GM21515 (cell line): Measurements from ENCODE around the gene MON1A.
"Not testable (repeated sequence)": the region's sequence is repeated elsewhere in the genome, so short reads cannot be mapped to it uniquely, and the experiment has no call there.

Experiments used
- ATAC-seq: cut with Tn5 transposase; IDR thresholded peaks from one replicate; pipeline ENCODE4 v1.9.1; 2021; ENCODE audit not compliant: unreplicated experiment

MON1A gene

DNA sequence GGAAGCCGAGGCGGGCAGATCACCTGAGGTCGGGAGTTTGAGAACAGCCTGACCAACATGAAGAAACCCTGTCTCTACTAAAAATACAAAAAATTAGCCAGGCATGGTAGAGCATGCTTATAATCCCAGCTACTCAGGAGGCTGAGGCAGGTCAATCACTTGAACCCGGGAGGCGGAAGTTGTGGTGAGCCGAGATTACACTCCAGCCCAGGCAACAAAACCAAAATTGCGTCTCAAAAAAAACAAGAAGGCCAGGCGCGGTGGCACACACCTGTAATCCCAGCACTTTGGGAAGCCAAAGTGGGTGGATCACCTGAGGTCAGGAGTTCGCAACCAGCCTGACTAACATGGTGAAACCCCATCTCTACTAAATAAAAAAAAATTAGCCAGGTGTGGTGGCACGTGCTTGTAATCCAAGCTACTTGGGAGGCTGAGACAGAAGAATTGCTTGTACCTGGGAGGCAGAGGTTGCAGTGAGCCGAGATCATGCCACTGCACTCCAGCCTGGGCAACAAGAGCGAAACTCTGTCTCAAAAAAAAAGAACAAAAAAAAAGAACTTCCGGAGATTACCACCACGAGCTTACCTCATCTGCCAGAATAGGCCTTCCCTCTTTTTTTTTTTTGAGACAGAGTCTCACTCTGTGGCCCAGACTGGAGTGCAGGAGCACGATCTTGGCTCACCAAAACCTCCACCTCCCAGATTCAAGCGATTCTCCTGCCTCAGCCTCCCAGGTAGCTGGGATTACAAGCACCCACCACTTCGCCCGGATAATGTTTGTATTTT is 11.6 kb downstream of the MON1A start:
- ATAC-seq: not testable (repeated sequence)

DNA sequence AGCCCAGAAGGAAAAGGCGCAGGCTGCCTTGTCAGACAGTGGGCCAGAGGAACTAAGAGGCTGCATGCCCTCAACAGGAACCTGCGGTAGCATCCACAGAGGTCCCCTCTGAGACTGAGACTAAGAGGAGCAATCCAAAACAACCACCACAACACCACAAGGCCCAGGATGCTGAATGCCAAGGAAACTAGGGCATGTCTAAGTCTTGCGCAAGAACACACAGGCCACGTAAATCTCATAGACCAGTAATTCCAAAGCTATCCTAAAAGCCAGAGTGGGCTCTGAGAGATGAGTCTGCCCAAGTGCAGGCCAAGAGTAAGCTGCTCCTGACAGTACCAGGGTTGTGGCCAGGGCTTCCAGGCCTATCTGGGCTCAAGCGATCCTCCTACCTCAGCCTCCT is 12.9 kb downstream of the MON1A start:
- no peak for ATAC-seq

DNA sequence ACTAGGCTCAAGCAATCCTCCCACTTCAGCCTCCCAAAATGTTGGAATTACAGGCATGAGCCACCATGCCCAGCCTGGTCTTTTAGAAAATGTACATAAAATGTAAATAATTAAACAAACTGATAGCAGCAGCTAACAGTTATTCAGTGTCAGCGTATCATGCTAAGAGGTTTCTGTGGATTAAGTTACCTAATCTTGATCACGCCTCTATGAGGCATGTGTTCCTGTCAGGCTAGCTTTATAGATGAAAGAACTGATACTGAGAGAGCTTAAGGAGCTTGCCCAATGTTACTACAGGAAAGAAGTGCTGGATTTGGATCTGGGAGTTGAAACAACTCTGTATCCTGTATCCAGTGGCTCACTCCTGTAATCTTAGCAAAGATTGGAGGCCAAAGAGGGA is 14.7 kb downstream of the MON1A start:
- no peak for ATAC-seq

DNA sequence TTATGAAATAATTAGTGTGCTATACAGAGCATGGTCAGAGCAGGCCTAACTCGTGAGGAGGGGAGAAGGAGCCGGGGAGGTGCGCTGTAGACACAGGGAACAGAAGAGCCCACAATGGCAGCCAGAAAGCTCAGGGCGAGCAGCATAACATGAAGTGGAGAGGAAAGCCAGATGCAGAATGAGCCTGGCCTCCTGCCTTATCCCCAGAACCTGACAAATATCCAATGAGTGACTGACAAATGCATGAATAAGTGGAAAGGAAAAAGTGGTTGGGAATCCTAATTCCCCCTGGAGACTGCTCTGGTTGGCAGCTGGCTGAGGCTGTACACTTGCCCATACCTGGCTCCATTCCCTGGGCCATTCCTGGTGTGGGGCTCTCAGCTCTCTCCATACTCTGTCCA is 16.7 kb downstream of the MON1A start:
- no peak for ATAC-seq

DNA sequence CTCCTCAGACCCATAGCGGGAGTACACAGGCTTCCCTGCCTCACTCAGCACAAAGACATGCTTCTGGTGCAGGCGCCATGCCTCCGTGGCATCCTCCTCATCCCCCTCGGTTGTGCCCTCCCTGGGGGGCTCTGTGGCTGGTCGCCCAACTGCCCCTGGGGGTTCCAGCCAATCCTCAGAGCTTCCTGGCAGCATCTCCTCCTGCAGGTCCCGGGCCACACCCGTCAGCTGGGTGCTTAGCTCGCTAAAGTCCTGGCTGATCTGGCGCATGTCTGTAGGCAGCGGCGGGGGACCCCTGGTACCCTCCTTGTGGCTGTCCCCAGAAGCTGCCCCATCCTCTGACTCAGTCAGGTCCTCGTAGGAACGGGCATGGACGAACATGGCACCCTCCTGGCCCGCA is 18.0 kb downstream of the MON1A start:
- no peak for ATAC-seq

DNA sequence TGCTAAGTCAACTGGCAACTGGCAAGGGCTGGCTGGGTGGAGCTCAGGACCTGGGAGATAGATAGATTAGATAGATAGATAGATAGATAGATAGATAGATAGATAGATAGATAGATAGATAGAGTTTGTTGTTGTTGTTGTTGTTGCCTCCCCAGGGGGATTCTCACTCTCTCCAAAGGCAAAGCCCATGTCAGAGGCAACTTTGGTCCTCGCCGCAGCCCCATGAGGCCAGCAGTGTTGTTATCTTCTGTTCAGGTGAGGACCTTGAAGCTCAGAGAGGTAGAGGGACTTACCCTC is 18.5 kb downstream of the MON1A start:
- ATAC-seq: no peak

DNA sequence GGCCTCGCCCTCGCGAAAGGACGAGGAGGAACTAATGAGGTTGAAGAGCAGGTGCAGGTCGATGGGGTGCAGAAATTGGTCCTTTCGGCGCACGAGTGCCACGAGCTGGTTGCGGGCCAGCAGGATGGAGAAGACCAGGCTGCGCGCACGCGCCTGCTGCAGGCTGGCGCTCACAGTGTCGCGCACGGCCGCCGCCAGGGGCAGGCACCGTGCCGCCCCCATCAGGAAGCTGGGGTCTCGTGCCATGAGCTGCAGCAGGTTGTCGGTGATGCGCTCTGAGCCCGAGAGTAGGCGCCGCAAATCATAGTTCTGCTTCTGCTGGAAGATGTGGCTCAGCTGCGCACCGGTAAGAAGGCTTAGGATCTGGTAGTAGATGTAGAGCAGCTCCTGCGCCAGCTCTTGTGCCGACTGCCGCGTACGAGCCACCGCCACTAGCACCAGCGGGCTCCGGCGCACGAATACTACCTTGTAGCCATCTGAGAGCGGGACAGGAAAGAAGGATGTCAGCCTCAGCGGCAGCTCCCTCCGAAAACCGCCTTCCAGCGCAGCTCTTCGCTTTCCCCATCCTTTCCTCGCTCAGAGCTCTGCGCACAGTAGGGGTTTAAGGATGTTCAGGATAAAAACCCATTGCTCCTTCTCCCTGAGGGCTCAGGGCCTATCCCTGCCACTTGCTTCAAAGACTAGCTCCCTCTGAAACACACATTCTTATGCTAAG is 19.0 kb downstream of the MON1A start:
- no peak for ATAC-seq

DNA sequence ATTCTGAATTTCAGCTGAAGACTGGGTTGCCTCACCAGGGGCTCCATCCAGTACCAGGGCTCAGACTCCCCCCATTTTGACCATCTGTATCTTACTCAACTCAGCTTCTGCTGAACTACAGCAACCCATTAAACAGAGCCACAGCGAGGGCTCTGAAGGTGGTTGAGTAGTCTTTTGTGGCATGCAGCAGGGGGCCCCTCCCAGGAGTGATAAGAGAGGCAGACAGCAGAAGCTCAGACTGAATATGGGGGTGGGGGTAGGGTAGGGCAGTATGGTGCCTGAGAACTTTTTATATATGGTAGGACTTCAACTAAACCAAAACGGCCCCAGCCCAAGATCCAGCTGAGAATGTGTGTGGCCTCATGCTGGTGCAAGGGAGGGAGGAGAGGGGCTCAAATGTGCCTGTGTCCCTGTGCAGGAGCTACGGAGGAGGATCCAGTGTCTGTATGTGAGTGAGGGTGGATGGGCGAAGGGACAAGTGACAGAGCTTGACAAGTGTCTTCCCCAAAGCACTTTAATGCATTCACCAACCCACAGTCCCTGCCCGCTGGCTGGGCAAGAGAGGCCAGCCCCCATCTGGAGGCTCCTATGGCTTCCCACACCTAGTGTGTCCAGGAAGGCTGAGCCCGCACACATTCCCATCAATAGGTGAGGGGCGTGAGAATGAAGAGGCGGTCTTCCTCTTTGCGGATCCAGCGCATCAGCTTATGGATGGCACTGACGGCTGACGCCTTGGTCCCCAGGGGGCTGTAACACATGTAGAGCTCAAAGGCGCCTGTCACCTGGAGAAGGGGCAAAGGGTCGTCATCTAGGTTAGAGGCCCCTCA is 21.0 kb downstream of the MON1A start:
- no peak for ATAC-seq

DNA sequence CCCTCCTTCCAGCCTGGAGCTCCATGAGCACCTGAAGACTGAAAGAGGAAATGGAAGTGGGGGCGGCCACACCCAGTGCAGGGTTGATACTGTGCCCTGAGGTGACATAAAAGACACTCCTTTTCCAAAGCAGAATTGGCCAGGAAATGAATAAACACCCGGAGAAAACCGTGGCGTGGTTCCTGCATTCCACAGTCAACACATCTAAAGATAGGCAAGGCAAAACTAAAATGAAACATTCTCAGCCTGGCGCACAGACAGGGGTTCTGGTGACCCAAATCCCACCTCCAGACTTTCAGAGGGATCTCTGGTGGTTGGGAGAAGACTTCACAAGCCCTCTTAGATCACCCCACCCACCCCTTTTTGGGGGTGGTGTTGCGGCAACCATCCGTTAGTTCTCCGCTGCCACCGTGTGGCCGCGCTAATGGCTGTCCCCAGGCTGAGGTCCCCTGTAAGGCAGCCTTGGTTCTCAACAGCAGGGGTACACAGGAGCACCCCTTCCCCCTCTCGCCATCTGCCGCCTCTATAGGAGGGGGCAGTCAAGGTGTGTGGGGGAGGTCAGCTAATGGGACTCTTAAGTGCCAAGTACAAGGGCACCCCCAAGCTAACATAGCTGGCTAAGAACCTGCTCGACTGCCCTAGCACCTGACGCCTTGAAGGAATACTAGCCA is 23.4 kb downstream of the MON1A start:
- no peak for ATAC-seq

DNA sequence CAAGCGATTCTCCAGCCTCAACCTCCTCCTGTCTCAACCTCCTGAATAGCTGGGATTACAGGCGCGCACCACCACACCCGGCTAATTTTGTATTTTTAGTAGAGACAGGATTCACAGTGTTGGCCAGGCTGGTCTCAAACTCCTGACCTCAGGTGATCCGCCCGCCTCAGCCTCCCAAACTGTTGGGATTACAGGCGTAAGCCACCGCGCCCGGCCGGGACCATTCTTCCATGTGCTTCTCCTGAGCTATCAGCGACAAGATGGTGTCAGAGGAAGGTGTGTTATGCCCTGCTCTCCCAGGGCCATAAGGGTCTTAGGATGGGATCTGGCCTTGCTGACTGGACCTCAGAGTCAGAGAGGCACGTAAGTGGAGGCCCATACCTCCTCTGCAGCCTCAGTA is 25.2 kb downstream of the MON1A start:
- ATAC-seq: not testable (repeated sequence)

DNA sequence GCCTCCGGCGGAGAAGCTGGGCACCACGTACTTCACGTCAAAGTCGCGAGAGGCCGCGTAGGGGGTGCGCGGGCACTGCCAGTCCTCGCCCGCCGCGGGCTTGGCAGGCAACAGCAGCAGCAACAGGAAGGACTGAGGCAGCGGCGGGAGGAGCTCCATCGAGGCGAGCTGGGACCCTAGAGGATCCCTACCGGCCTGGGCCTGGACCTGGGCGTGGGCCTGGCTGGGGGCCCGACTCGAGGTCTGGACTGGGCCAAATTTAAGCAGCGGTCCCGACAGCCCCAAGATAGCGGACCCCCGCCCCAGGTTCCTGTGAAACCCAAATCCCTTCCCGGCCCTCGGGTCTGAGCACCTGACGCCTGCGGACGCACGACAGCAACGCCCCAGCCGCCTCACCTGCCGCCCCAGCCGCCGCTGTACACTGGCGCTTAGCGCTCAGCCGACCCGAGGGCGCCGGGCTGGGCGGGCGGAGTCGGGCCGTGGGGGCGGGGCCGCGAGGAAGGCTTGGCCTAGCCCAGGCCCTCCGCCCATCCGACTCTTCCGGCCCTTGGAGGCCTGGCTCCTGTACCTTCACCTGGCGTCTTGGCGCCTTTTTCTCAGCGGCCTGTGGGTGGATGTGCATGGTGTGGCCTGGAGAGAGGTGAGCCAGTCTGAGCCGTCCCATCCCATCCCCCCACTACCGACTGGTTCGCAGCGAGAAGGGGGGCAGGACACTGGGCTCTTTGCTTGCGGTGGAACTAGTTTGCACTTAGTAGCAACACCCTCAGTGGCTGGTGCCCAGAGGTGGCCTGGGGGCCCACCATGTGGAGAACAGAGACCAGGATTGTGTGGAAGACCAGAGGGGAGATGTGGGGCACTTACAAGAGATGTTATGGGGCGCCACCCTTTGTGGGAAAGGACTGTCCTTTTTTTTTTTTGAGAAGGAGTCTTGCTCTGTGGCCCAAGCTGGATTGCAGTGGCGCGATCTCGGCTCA is 25.9 kb downstream of the MON1A start, which contains the start of gene MST1R:
MST1R (minus strand) TSS at position 423 of the 974 bp plus-strand sequence; CDS start at position 159, 264 bp downstream.
- ATAC-seq: peak; percentile 74

DNA sequence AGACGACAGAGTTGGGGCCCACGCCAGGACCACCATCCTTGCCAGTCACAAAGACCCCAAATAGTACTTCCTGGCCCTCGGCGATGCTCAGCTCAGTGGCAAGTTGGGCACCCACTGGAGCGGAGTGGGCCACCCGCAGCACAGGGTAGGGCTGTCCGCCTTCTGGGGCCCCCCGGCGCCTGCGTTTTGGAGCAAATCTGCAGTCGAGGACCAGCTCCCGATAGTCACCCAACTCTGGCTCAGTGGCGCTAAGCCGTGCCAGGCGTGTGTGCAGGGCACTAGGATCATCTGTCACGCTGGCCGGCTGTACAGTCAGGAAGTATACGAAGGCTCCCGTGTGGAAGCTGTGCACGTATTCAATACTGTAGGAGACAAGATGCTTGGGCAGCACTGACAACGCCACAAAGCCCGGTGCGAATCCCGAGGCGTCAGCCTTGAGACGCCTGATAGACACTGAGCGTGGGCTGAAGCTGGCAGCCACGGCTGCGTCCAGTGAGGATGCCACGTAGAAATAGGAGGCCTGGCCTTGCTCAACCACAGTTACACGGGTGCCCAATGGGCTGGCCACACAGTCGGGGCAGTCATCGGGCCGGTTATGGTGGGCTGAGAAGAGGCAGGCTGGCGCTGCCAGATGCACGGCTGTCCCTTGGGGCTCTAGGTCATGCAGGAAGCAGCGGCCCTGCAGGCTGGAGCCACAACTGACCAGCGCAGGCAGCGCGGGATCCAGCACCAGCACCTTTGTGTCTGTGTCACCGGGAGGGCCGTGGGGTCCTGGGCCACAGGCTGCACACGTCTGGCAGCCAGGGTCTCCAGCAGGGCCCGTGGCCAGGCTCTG is 26.9 kb downstream of the MON1A start:
- ATAC-seq: no peak

DNA sequence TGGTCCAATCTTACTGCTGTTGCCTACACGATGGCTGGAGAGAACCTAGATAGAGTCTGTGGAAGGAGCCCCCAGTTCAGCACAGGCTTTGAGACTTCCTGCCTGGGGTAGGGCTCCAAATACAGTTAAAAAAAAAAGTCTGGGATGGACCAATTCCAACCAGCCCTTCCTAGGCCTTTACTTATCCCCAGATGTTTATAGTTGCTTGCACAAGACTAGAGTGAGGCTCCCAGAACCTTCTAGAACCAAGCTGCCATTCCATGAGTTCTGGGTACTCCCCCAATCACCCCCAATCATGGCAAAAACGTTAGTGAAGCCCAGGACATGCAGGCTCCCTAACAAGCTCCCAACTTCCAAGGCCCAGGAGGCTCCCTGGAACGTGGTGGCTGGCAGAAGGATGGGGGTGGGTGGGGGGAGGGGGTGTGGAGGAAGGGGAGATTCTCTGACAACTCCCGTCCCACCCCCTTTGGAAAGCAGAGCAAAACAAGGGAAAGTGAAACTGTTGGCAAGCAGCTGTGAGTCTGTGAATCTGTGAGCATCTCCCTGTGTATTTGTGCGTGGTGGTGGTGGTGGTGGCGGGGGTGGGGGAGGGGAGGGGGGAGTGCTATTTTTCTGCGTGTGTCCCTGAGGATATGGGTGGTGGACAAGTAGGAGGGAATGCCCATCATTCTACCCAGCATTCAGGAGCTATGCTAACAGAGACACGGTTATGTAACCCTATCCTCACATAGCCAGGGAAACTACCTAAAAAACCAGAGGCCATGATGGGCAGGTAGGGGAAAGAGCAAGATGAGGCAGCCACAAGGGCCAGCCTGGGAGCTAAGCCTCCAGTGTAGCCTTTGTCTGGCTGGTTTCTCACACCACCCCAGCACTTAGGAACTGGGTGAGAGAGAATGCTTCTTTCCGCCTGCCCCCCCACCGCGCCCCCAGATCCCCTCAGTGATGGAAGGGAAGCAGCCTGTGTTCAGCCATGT is 28.0 kb downstream of the MON1A start:
- no peak for ATAC-seq

DNA sequence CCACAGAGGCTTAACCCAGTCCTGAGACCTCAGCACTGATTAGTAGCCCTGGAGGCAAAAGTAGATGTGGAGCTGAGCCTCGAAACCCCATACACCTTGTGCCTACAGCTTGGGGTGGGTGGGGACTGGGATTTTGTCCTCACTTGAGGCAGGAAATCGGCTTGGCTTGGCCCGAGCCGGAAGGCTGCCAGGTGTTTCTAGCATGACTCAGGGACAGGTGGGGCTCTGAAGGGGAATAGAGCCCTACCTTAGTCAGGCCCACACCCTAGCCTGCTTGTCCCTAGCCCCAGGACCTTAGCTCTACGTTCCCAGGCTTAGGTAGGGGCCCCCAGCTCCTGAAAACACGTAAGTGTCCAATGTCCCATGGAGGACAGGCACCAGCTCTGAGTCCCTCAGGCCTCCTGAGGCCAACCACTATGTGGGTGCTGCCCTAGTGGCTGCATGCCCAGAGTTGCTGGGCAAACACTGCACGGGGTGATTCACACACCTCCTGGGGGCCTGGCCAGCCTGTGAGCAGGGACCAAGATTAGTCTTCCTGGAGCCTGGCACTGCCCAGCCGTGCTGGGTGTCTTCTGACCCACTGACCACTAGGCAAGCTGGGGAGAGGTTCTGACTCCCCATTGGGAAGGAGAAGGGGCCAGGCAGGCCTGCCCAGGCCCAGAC is 29.0 kb downstream of the MON1A start:
- ATAC-seq: no peak

GRCh38 chr3:49899815-49900214 is 29.8 kb downstream of the MON1A start:
- no peak for ATAC-seq

DNA sequence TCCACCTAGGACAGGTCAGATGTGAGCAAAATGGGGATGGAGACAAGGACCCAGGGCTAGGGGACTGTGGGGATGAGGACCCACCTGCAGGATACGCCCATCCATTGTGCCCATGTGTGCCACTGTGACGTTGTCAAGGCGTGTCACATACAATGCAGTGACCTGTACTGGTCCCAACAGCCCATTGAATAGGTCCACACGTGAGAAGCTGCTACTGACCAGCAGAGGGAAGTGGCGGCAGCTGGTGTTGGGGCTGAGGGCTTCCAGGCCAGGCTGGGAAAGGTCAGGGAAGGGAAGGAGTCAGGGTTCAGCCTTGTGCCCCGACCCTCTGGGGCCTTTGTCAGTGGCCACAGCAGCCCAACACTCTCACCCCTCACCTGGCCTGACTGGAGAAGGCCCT is 30.6 kb downstream of the MON1A start:
- no peak for ATAC-seq

GRCh38 chr3:49896345-49896744 is 33.3 kb downstream of the MON1A start:
- no peak for ATAC-seq
